K562 treated with DMSO at 1 percent for 4 hours (cell line): Measurements from ENCODE around the gene PSMA1. TPM values are rescaled to one million over a fixed set of nuclear protein-coding genes. Genes with fewer than 3 reads are reported as not detected.

Experiments used
- total RNA-seq: library from RNA; unstranded; fragments of 300-600 nt; gene quantifications from 2 replicates; pipeline ENCODE4 v1.2.3, GENCODE V29; 2022; ENCODE audit not compliant: insufficient read depth

Gene PSMA1
- total RNA-seq: 246 and 247 TPM in 2 replicates

GRCh38 chr11:14519917-14520746, at the start of gene PSMA1:
Gene PSMA1, minus strand, starts transcription at chr11:14520386. Its CDS starts 87 bp downstream, at chr11:14520299.

DNA sequence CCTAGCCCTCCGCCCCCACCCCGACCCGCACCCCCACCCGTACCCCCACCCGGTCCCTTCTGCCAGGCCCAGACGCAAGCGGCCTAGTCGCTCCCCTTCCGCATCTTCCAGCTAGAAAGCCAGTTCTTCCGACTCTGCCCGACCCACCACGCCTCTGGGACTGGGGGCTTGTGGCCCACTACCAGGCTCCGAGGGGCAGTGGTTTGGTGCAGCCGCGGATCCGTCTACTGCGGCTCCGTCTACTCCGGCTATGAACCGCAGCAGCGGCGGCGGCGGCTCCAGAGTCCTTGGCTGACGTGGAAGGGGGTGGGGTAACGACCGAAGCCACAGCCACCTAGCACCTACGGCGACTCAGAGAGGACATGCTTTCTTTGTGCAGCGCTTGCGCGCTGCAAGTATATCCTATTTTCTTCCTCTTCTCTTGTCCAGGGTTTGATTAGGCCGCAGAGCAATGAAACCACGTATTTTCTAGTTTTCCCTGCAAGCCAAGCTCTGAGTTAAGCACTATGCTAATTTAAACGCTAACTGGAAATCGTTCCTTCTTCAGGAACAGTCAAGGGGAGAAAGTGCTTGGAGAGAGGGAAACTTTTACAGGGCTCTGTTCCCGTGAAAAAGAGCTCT, 20.5 kb downstream of the PSMA1 start, which contains the start of gene COPB1:
TSS of gene COPB1 (minus strand) at position 252 of the 621 bp plus-strand sequence. CDS start 883 bp downstream, outside the sequence.

Other genes with a start within 250 kb of the PSMA1 start
- gene RRAS2, start 161.2 kb downstream of the PSMA1 start, total RNA-seq: 28.9 and 29.4 TPM in 2 replicates
- gene COPB1, start 20.6 kb downstream of the PSMA1 start, total RNA-seq: 120 and 133 TPM in 2 replicates
- gene PDE3B, start 123.4 kb upstream of the PSMA1 start, total RNA-seq: 5.7 and 10.1 TPM in 2 replicates